Natural killer cell (primary cell): ENCODE data around the gene RFX7. TPM values are rescaled to one million over a fixed set of nuclear protein-coding genes. Genes with fewer than 3 reads are reported as not detected.
"Not testable (repeated sequence)": the region's sequence is repeated elsewhere in the genome, so short reads cannot be mapped to it uniquely, and the experiment has no call there.

ENCODE experiments used
- ATAC-seq, 3 donors: fragments of 150-1000 bp in 2 of 3; fragments of 200-7000 bp in 1 of 3; cut with Tn5 transposase; 1 replicate in 1 of 3; 2 replicates in 2 of 3; pipeline ENCODE4 v1.10.0; 2021; ENCODE audit warnings: mild to moderate bottlenecking in 2 of 3, moderate library complexity in 2 of 3
- DNase-seq, 2 donors: peaks; one replicate each; pipeline versions ENCODE4 v3.0.0 to v3.0.0-alpha.2; 2013 to 2021; ENCODE audit warnings: mixed read lengths in 1 of 2
- H3K27ac ChIP-seq: one replicate; pipeline ENCODE4 v1.5.1; 2013; ENCODE audit warnings: mild to moderate bottlenecking, low read length
- H3K27me3 ChIP-seq: one replicate; pipeline ENCODE4 v1.6.1; 2013; ENCODE audit warnings: low read length; ENCODE audit not compliant: control insufficient read depth, insufficient read depth
- H3K36me3 ChIP-seq: one replicate; pipeline ENCODE4 v1.6.1; 2013; ENCODE audit warnings: low read length; ENCODE audit not compliant: control insufficient read depth, insufficient read depth
- H3K4me1 ChIP-seq: one replicate; pipeline ENCODE4 v1.6.1; 2013; ENCODE audit warnings: low read length; ENCODE audit not compliant: control insufficient read depth, insufficient read depth
- H3K4me3 ChIP-seq: one replicate; pipeline ENCODE4 v1.5.1; 2013; ENCODE audit warnings: low read length
- H3K9me3 ChIP-seq: one replicate; pipeline ENCODE4 v1.6.1; 2013; ENCODE audit warnings: low read length; ENCODE audit not compliant: control insufficient read depth, insufficient read depth
- H3K27ac Mint-ChIP-seq, 2 donors: one replicate each; pipeline ENCODE4 v1.8.0; 2022; ENCODE audit warnings: mild to moderate bottlenecking in 2 of 2, mixed read lengths in 2 of 2, moderate library complexity in 1 of 2
- H3K27me3 Mint-ChIP-seq, 2 donors: one replicate each; pipeline ENCODE4 v1.8.0; 2022; ENCODE audit warnings: low read depth in 2 of 2, mixed read lengths in 2 of 2
- H3K36me3 Mint-ChIP-seq: one replicate; pipeline ENCODE4 v1.8.0; 2022; ENCODE audit warnings: mixed read lengths
- H3K4me1 Mint-ChIP-seq, 2 donors: one replicate each; pipeline ENCODE4 v1.8.0; 2022; ENCODE audit warnings: mixed read lengths in 2 of 2
- H3K4me3 Mint-ChIP-seq: one replicate; pipeline ENCODE4 v1.8.0; 2022; ENCODE audit warnings: mild to moderate bottlenecking, moderate library complexity, mixed read lengths
- H3K9me3 Mint-ChIP-seq, 2 donors: one replicate each; pipeline ENCODE4 v1.8.0; 2022; ENCODE audit warnings: mixed read lengths in 2 of 2
- WGBS: methylation state at CpG from one replicate; pipeline ENCODE4 v1.1.7; 2013; ENCODE audit warnings: missing lambda C conversion rate; ENCODE audit not compliant: insufficient coverage; 5-methylcytosine and 5-hydroxymethylcytosine counted together
- intact Hi-C: fragments of 100-400 bp; cut with micrococcal nuclease; formaldehyde crosslinking; loops from one replicate; pipeline ENCODE4 v1.14.2; 2022
- total RNA-seq, 4 donors: library from RNA; stranded (reverse); fragments of 120-200 nt in 1 of 4; gene quantifications; one replicate each; pipeline versions ENCODE4 v1.2.3 to v1.2.4, GENCODE V29; 2013 to 2022
- TF ChIP-seq, protein P1 (sequence below): fragments of 200-600 bp; IDR thresholded peaks from one replicate; pipeline ENCODE4 v1.8.0; 2022; ENCODE audit warnings: antibody characterized with exemption

RFX7 gene
- total RNA-seq, 3 donors from 2014 or later (not counting 1 experiment from before 2014, with no cell fraction given): 25.0 to 37.4 (median 33.8) TPM

DNA sequence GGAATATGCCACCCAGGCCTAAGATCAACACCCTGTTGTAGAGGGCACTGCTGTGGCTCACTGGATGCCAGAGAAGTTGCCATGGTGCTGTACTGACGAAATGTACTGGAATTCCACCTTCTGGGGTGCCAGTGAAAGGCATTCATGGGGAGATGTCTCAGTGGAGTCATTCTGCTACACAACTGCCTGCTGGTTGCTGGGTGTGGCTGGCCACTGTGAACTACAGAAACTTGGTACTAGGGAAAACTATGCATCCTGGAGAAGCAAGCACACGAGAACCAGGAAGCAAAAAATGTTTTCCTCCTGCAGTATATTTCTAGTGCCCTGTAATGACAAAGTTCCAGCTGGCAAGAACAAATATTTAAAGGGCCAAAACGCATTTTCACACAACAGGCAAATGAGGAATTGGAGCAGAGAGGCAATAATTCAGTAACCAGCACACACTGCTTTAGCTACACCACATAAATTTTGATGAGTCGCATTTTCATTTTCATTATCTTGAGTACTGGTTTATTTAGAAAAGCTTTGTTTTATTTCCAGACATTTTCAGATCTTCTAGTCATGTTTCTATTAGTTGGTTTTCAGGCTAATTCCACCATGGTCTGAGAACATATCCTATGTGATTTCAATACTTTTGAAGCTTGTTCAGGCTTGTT lies 18.3 kb upstream of the RFX7 start:
- WGBS: 89% methylated on average over 3 of the region's 4 CpGs
- TF ChIP-seq, protein P1, sequence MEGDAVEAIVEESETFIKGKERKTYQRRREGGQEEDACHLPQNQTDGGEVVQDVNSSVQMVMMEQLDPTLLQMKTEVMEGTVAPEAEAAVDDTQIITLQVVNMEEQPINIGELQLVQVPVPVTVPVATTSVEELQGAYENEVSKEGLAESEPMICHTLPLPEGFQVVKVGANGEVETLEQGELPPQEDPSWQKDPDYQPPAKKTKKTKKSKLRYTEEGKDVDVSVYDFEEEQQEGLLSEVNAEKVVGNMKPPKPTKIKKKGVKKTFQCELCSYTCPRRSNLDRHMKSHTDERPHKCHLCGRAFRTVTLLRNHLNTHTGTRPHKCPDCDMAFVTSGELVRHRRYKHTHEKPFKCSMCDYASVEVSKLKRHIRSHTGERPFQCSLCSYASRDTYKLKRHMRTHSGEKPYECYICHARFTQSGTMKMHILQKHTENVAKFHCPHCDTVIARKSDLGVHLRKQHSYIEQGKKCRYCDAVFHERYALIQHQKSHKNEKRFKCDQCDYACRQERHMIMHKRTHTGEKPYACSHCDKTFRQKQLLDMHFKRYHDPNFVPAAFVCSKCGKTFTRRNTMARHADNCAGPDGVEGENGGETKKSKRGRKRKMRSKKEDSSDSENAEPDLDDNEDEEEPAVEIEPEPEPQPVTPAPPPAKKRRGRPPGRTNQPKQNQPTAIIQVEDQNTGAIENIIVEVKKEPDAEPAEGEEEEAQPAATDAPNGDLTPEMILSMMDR: no peak
- no peaks in the 10 kb centered on the region for H3K4me1 ChIP-seq
- H3K4me1 Mint-ChIP-seq: no peaks in the 10 kb centered on the region
- no peaks in the 10 kb centered on the region for H3K9me3 Mint-ChIP-seq
- no peaks in the 10 kb centered on the region for H3K27me3 ChIP-seq
- H3K9me3 ChIP-seq: no peaks in the 10 kb centered on the region
- H3K27ac ChIP-seq: no peak overlapping the region
- no peak overlapping the region for H3K4me3 ChIP-seq
- H3K27me3 Mint-ChIP-seq: peaks cover 10 to 16% of the 10 kb centered on the region in 2 donors
- no peaks in the 10 kb centered on the region for H3K36me3 Mint-ChIP-seq
- intact Hi-C loops: no loop called here
- H3K36me3 ChIP-seq: no peaks in the 10 kb centered on the region
- no peak overlapping the region for H3K4me3 Mint-ChIP-seq
- no peak overlapping the region for H3K27ac Mint-ChIP-seq
- ATAC-seq (no peak), DNase-seq (no peak)

DNA sequence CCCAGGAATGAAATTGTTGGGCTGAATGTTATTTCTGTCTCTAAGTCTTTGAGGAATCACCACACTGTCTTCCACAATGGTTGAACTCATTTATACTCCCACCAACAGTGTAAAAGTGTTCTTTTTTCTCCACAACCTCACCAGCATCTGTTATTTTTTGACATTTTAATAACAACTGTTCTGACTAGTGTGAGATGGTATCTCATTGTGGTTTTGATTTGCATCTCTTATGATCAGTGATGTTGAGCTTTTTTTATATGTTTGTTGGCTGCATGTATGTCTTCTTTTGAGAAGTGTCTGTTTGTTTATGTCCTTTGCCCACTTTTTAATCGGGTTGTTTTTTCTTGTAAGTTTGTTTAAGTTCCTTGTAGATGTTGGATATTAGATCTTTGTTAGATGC lies 13.6 kb upstream of the RFX7 start:
- not testable (repeated sequence) for DNase-seq, H3K4me3 Mint-ChIP-seq

DNA sequence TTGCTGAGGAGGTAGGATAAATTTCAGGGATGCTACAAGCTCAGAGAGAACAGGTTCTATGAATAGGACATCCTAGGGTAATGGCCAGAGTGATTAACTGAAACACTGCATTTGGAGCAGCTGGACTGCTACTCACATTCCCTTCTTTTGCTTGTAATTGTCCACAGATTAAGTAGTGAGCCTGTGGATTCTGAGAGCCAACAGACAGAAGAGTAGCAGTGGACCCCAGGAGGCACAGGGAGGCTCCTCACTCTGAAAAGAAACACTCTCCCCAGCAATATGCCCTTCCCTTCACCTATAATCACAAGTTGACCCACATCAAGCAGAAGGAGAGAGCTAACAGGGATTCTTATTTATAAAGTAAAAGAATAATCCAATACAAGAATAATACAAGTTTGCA lies 10.6 kb upstream of the RFX7 start:
- H3K9me3 Mint-ChIP-seq: no peaks in the 10 kb centered on the region
- no peak overlapping the region for H3K27ac Mint-ChIP-seq
- Histone ChIP-seq H3K27me3 (peaks cover 15% of the 10 kb centered on the region), H3K4me3 (no peak overlapping the region), H3K36me3 (no peaks in the 10 kb centered on the region), H3K27ac (no peak overlapping the region), H3K4me1 (no peaks in the 10 kb centered on the region), H3K9me3 (no peaks in the 10 kb centered on the region)
- TF ChIP-seq, protein P1: no peak
- intact Hi-C loops: no loop called here
- DNase-seq: no peak
- peaks cover 34 to 49% of the 10 kb centered on the region in 2 donors for H3K27me3 Mint-ChIP-seq
- no peak for ATAC-seq
- H3K4me1 Mint-ChIP-seq: no peaks in the 10 kb centered on the region
- no peak overlapping the region for H3K4me3 Mint-ChIP-seq
- H3K36me3 Mint-ChIP-seq: no peaks in the 10 kb centered on the region

More for the DNA sequence above, 13.6 kb upstream of the RFX7 start:
- H3K9me3 Mint-ChIP-seq, H3K4me3 ChIP-seq, H3K4me1 ChIP-seq, H3K36me3 Mint-ChIP-seq, H3K4me1 Mint-ChIP-seq, H3K27ac ChIP-seq, H3K36me3 ChIP-seq, intact Hi-C loops, H3K9me3 ChIP-seq, H3K27ac Mint-ChIP-seq, ATAC-seq: not testable (repeated sequence)
- peaks cover 34 to 37% of the 10 kb centered on the region in 2 donors for H3K27me3 Mint-ChIP-seq
- peaks cover 15% of the 10 kb centered on the region for H3K27me3 ChIP-seq
- WGBS: 67% methylated on average over 1 of the region's 1 CpG

DNA sequence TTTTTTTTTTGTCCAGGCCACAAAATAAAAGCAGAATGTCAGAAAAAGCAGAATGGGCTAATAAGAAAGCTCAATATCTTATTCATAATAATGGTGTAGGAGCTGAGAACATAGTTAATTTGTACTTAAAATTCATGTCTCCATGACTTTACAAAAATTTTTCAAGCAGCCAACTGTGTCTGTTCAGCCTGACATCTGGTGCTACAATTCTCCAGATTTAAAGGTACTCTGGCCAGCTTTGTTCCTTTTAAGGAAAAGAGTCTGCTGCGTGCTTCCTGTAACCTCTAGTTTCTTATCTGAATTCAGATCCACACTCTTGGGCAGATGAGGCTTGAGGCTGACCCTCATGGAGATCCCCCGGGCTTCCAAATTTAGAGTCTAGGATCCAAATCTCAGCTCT lies 8.7 kb upstream of the RFX7 start:
- Histone ChIP-seq H3K27ac (no peak overlapping the region), H3K27me3 (peaks cover 15% of the 10 kb centered on the region), H3K36me3 (no peaks in the 10 kb centered on the region), H3K4me3 (no peak overlapping the region), H3K4me1 (no peaks in the 10 kb centered on the region), H3K9me3 (no peaks in the 10 kb centered on the region)
- Mint-ChIP-seq H3K27me3 (peaks cover 34 to 40% of the 10 kb centered on the region in 2 donors), H3K36me3 (no peaks in the 10 kb centered on the region), H3K4me1 (no peaks in the 10 kb centered on the region), H3K4me3 (no peak overlapping the region), H3K27ac (no peak overlapping the region), H3K9me3 (no peaks in the 10 kb centered on the region)
- TF ChIP-seq, protein P1: no peak
- WGBS: 63% methylated on average over 2 of the region's 2 CpGs
- ATAC-seq (no peak), DNase-seq (no peak)
- intact Hi-C loops: no loop called here
